HCT116 (cell line): ENCODE data around the gene TSPO.

Source experiments
- ATF3 ChIP-seq: IDR thresholded peaks from 2 replicates; pipeline ENCODE4 v1.6.1; 2012
- POLR2A ChIP-seq: IDR thresholded peaks from 2 replicates; pipeline ENCODE4 v1.7.0; 2011; ENCODE audit warnings: borderline replicate concordance; ENCODE audit not compliant: insufficient read depth, insufficient read length; ENCODE audit errors: extremely low read depth
- RAD21 ChIP-seq: IDR thresholded peaks from 2 replicates; pipeline ENCODE4 v1.6.1; 2012; ENCODE audit warnings: low read depth, mild to moderate bottlenecking
- REST ChIP-seq: IDR thresholded peaks from 2 replicates; pipeline ENCODE4 v1.6.1; 2012; ENCODE audit warnings: low read depth

- TF ChIP-seq ATF3: no peak
- TF ChIP-seq RAD21: no peak
- no peak for TF ChIP-seq REST
- TF ChIP-seq POLR2A: no peak
Observed at GRCh38 chr22:43147821-43148220, 3.5 kb upstream of the TSPO start.
